HG02970 (cell line): ENCODE measurements around the gene ISL2.

Experiments used
- ATAC-seq: cut with Tn5 transposase; IDR thresholded peaks from one replicate; pipeline ENCODE4 v1.9.1; 2021; ENCODE audit warnings: mild to moderate bottlenecking, moderate library complexity, moderate number of reproducible peaks; ENCODE audit not compliant: unreplicated experiment, low FRiP score

ISL2 gene

DNA sequence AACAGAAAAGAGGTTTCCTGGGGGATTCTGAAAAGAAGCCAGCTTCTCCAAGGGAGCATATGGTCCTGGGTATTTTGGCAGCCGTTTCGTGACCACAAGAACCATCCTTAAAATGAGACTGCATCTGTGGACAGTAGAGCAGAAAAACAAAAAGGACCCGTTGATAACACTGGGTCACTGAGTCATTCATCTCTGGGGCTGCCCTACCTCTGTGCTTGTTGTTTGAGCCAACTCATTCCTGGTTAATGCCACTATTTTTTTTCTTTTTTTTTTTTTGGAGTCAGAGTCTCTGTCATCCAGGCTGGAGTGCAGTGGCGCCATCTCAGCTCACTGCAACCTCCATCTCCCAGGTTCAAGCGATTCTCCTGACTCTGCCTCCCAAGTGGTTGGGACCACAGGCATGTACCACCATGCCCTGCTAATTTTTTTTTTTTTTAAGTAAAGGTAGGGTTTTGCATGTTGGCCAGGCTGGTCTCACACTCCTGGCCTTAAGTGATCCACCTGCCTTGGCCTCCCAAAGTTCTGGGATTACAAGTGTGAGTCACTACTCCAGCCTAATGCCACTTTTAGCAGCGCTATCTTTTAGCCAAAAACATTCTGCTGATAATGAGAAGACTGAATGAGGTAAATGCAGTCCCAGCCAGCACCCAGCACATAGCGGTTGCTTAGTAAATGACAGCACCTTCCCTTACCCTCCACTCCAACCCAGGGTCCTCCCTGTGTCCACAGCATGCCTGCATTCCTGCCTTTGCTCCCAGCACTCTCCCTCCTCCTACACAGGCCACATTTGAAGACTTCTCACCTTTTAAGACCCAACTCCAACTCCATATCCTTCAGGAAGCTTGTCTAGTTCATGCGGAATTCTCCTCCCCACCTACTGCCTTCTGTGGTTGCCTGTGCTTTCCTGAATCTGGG lies 9.1 kb upstream of the ISL2 start:
- ATAC-seq, result no peak

DNA sequence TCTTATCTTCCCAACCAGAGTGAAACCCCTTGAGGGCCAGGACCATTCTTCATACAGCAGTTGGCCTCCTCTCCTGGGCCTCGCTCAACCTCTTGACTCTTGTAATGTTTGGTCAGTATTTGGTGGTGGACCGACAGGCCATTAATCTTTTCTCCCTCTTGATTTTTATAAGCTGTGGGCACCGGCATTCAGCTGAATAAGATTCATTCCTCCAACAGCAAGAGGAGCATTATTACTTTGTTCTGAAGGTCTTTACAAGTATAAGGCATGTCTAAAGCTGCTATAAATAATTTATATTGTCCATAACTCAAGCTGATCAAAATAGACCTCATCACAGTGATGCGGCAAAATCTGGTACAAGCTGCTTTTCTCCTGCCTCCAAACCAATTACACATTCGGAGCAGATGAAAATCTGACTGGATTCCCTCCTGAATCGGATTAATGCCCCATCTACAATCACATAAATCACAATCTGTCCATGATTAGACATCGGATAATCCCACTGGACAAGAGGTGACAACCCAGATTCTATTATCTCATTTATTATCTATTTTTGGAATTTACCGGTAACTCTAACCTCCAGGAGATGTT lies 8.4 kb upstream of the ISL2 start:
- ATAC-seq, result no peak

DNA sequence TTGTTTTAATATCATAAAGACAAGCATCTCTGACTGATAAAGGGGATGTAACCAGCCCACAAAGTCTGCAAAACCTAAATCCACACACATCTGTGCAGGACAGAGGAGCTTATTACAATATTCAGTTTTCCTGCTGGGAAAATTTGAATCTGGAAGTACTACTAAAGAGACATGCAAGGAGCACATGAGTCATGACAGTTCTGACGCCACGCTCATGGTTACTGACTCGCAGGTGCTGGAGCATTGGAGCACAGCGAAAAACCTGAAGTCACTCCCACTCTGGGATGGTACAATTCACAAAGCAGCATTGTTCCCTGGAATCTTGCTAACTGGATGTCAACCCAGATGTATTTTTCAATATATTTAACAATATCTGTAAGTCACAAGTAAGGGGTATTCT lies 7.6 kb upstream of the ISL2 start:
- no peak for ATAC-seq

DNA sequence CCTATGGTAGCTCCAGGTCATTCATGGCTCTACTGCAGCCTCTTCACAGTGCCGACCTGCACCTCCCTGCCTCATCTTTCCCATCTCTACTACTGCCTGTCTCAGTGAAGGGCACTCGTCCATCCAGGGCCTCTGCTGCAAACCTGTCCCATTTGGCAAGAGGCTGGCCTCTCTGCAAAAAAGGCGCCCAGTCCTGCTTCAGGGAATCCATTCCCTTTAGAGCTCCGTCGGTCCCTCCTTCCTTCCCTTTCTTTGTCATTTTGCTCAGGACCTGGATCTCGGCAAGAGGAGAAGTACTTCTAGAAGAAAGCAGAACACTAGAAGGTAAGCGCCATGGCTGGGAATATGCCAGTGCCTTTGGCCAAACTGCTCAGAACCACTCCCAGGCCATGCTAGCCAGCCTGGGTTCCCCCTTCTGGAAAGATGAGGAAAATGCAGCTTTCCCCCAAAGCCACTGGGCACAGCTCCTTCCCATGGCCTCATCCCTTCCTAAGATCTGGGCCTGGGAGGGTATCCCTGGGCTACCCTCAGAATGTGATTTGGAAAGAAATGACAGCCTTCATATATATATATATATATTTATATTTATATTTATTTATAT lies 6.4 kb upstream of the ISL2 start:
- no peak for ATAC-seq

DNA sequence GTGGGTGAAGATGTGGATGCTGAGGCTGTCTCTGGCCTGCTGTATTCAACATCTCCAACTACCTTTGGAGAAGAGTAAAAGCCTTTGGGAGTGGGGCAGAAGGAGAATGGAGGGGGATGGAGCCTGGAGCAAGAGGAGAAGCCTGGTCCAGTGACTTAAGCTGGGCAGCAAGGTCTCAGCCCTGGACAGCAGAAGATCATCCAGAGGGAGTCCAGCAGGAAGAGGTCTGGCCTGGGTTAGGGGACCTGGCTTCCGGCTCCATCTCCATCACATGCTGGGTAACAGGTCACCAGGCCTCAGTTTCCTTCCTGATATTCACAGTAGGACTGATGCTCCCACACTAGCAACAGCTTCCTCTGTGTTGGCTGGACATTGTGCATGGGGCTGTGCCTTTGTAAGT lies 3.8 kb upstream of the ISL2 start:
- no peak for ATAC-seq

DNA sequence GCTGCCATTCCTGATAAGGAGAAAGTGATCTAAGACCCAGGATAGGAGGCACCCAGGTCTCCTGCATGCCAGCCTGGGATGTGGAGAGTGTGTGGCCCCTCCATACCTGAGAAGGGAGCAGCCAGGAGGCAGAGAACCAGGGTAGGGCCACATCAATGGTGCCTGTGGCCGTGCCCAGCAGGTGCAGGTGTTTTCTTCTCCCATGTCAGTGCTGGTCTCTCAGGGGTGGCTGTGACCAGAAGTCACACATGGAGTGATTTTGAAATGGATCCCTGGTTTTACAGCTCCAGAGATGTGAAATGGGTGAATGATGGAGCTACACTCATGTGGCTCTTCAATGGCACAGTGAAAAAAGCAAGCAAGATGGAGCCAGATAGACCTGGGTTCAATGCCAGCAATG lies 3.3 kb upstream of the ISL2 start:
- no peak for ATAC-seq

DNA sequence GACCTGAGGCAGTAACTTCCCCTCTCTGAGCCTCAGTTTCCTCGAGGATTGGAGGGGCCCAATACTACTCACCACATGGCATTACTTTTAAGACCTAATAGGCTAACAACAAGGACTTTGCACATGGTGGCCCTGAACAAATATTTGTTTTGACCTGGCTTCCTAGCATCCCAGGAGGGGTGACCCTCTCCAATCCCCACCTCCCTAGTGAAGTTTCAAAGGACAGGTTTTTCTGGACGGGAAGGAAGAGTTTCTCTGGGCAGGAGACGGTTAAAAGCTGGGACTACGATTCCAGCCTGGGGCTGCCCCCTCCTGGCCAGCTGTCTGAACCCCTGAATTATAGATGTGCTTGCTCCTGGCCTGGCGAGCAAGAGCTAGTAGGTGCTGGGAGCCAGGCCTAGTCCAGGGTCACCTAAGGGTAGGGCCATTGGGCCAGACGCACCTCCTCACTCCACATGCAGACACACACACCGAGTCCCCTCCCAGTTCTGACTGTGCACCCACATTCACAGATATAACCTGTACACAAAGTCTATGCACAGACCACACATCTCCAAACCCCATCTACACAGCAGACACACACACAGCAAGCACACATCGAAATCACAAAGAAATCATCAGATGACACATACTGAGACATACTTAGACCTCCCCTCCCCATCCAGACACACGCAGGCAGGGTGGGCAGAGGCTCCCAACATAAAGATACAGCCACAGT lies 2.7 kb upstream of the ISL2 start:
- ATAC-seq, result no peak

DNA sequence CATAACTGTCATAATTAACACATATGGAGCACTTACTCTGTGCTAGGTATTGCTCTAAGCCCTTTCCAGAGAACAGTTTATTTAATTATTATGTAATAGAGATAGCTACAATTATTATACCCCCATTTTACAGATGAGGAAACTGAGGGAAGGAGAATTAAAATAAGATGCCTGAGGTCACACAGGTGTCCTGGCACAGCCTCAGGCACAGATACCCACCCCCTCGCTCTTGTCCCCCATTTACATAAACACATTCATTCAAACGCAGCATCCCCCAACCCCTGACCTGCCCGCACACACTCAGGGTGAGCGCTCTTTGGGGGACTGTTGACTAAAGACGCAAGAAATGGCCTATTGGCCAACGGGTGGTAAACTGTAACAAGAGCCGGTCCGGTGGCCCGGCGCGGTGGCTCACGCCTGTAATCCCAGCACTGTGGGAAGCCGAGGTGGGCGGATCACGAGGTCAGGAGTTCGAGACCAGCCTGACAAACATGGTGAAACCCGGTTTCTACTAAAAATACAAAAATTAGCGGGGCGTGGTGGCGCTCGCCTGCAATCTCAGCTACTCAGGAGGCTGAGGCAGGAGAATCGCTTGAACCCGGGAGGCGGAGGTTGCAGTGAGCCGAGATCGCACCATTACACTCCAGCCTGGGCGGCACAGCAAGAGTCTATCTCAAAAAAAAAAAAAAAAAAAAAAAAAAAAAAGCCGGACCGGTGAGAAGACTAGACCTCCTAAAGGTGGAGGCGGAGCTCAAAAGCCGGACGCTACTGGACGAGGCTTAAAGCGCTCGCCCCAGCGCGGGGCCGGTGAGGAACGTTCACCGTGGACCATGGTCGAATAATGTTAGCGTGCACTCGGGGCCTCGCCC lies 1.9 kb upstream of the ISL2 start:
- ATAC-seq, result no peak

DNA sequence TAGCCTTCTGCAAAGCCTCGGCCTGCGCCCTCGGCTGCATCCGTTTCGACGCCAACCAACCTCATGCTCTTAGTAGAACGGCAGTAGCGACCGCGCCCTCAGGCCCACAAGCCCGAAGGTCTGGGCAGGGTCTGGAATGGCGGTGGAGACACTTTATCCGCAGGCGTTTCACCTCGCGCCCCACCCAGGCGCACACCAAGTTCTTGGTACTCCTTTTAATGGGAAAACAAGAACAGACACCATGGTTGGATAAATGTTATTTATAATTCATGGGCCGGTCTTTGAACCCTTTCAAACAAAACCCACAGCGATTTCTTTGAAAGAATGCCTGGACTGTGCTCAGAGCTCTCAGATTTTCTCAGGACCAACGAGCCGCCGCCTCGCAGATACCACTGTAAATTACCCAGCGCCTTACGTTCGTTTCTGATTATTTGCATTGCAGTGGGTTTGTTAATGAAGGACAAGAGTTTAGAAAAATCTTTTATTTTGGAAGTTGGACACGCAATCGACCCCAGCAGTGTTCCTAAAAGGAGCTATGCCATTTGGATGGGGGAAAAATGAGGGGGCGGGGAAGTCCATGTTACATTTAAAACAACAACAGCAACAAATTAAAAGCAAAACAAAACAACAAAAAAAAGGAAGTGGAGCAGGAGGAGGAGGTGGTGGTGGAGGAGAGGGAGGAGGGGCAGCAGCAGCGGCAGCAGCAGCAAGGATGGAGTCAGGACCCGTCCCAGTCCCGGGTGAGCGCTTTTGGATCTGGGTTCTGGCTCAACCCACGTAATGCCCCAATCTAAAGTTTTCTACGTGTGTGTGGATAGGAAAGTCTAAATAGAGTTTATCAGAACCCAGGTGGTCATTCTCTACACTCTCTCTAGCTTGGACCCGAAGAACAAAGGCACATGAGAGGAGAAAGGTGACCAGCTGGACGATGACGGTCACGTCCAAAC lies 993 bp upstream of the ISL2 start:
- ATAC-seq, result no peak

DNA sequence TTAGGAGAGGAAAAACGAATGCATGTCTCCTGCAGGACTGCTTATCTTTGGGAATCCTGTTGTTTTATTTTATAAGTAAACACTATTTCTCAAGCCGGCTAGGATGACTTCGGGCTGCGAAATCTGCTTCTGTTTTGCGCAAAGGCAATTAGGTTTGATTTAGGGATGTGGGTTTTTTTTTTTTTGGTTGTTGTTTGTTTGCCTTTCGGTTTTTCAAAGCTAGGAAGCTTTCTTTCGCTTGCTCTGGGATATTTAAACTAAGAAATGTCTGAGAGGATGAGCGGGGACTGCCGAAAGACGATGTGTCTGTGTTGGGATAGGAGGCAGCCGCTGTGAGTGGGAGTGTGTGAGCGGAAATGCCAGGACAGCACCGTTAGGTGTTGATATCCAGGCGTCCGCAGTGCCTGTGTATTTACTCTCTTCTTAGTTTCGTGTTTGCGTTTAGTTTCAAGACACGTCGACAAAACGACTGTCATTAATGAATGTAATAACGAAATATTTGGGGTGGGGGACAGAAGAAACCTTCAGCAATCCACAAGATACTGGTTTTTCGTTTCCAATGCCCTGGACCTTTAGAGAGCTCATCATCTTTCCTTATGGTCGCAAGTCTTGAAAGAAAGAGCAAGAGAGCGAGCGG lies 604 bp downstream of the ISL2 start:
- no peak for ATAC-seq

DNA sequence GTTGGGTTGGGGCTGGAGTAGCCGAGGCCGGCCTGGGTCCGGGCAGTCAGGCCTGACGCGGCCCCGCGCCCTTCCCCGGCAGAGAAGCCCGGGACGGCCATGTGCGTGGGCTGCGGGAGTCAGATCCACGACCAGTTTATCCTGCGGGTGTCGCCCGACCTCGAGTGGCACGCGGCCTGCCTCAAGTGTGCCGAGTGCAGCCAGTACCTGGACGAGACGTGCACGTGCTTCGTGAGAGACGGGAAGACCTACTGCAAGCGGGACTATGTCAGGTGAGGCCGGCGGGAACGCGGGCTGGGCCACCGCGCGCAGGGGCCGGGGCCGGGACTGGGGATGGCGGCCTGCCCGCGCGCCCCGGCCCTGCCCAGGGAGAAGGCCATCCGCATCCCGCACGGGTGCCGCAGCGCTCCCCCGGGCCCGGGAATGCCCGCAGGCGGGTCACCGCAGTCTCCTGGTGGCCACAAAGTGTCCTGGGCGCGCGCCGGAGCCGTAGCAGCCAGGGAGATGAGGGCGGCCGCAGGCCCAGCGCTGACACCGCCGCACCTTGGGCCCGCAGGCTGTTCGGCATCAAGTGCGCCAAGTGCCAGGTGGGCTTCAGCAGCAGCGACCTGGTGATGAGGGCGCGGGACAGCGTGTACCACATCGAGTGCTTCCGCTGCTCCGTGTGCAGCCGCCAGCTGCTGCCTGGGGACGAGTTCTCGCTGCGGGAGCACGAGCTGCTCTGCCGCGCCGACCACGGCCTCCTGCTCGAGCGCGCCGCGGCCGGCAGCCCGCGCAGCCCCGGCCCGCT lies 1.3 kb downstream of the ISL2 start:
- ATAC-seq, result no peak

DNA sequence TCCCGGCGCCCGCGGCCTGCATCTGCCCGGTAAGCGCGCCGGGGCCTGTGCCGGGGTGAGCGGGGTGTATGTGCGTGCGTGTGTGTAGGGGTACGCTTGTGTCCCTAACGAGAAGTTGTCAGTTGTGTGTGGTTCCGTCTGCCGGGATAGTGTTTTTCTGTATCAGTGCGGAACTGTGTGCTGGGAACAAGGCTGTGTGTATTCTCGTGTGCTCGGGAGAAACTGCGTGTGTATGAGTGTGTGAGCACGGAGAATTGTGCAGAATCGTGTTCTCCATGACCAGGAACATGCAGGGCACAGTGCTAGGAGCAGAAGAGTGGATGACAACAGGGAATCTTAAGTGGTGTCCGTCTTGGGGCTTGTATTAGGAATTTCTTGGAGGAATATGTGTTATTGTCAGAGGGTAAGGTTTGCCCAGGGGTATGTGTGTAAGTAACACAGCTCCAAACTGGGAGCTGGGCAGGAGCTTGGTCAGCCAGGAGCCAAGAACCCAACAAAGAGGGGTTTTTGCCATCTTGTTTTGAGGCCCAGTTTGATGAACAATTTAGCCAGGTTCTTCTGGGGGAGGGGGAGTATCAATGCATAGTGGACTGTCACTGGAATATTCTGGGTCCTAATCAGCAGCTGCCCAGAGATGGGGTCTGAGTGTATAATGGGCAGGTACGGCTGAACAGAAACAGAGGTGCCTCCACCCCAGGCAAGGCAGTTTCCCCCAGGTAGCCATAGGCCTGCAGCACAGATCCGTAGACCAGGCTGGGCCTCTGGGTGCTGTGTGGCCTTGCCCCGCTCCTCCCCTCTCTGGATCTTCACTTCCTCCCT lies 2.1 kb downstream of the ISL2 start:
- no peak for ATAC-seq

DNA sequence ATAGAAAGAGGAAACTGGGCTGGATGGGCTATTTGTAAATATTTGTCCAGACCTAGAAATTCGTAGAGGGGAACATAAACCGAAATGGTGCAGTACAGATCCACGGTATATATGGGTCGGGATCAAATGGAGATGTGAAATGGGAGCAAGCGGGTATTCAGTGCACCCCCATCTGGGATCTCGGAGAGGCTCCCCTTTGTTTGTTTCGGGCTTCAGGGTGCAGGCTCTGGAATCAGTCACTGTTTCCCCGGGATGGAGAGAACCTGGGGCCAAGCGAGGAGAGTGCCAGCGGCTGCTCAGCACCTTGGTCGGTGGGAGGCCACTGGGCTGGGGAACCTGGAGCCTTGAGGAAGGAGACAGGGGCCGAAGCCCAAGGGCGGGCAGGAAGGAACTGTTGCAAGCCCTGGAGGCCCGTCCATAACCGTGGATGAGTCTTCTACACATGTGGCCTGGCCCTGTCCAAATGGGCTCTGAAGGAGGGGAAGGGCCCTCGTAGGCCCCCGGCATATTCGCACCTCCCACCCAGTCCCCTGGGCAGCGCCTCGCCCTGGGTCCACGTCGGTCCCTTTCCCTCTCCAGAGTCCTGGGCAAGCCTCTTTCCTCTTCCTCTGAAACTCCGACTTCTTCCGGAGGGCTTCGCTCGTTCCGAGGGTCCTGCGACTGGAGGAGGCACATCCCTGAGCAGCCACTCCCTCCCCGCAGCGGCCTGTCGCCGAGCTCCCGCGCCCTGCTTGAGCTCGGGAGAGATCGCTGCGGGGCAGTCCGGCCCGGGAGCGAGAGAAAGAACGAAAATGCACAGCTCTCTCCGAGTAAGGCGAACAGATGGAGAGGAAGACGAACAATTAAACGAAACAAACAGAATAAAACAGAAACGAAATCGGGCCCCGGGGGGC lies 3.0 kb downstream of the ISL2 start:
- no peak for ATAC-seq

DNA sequence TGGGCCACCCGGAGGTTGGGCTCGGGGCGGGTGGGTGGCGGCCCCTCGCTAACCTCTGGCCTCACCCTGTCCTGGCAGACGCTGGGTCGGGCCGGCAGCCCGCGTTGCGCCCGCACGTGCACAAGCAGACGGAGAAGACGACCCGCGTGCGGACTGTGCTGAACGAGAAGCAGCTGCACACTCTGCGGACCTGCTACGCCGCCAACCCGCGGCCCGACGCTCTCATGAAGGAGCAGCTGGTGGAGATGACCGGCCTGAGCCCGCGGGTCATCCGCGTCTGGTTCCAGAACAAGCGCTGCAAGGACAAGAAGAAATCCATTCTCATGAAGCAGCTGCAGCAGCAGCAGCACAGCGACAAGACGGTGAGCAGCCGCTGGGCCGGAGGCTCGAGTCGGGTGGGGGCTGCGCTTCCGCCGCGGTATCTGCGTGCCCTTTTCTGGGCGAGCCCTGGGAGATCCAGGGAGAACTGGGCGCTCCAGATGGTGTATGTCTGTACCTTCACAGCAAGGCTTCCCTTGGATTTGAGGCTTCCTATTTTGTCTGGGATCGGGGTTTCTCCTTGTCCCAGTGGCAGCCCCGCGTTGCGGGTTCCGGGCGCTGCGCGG lies 3.7 kb downstream of the ISL2 start:
- ATAC-seq, result no peak

DNA sequence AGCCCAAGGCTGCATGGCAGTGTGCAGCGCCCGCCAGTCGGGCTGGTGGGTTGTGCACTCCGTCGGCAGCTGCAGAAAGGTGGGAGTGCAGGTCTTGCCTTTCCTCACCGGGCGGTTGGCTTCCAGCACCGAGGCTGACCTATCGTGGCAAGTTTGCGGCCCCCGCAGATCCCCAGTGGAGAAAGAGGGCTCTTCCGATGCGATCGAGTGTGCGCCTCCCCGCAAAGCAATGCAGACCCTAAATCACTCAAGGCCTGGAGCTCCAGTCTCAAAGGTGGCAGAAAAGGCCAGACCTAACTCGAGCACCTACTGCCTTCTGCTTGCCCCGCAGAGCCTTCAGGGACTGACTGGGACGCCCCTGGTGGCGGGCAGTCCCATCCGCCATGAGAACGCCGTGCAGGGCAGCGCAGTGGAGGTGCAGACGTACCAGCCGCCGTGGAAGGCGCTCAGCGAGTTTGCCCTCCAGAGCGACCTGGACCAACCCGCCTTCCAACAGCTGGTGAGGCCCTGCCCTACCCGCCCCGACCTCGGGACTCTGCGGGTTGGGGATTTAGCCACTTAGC lies 4.3 kb downstream of the ISL2 start:
- no peak for ATAC-seq
